ENCODE results near the gene WDFY1. TPM values are rescaled to one million over a fixed set of nuclear protein-coding genes. Genes with fewer than 3 reads are reported as not detected.

Gene WDFY1
- total RNA-seq, 1 experiment from 2014 or later: 120 TPM

Other genes with a start within 250 kb of the WDFY1 start
- gene AP1S3, start 107.8 kb downstream of the WDFY1 start, total RNA-seq (2014; rRNA removed; shearing (Covaris generic)): 5.0 and 13.3 TPM in 2 replicates
- gene MRPL44, start 12.1 kb upstream of the WDFY1 start, total RNA-seq (2014; rRNA removed; shearing (Covaris generic)): 44.6 and 47.8 TPM in 2 replicates
- gene SERPINE2, start 94.0 kb upstream of the WDFY1 start, total RNA-seq (2014; rRNA removed; shearing (Covaris generic)): 135 and 188 TPM in 2 replicates